Kidney epithelial cell (primary cell): ENCODE data around the gene TIMP3. TPM values are rescaled to one million over a fixed set of nuclear protein-coding genes. Genes with fewer than 3 reads are reported as not detected.
A peak's percentile ranks its signal among the peaks of the same experiment; 100 is the strongest.

Experiments used
- DNase-seq: peaks from one replicate; pipeline ENCODE4 v3.0.0-alpha.2; 2010; ENCODE audit warnings: low read depth
- H3K27me3 ChIP-seq: 2 replicates; pipeline ENCODE4 v1.6.0; 2011; ENCODE audit warnings: low read length; ENCODE audit not compliant: control insufficient read depth, insufficient read depth
- H3K36me3 ChIP-seq: 2 replicates; pipeline ENCODE4 v1.5.1; 2011; ENCODE audit warnings: low read length; ENCODE audit not compliant: control insufficient read depth, insufficient read depth
- H3K4me3 ChIP-seq: 2 replicates; pipeline ENCODE4 v1.5.1; 2011; ENCODE audit warnings: low read depth, mild to moderate bottlenecking, control low read depth, low read length
- CTCF ChIP-seq: IDR thresholded peaks from 2 replicates; pipeline ENCODE4 v1.5.1; 2011; ENCODE audit warnings: mild to moderate bottlenecking, moderate library complexity, low read length, control low read depth, inconsistent platforms; ENCODE audit not compliant: insufficient read depth, poor library complexity, severe bottlenecking
- total RNA-seq: library from RNA; depleted of rRNA; stranded (reverse); fragments of >200 nt; gene quantifications from 2 replicates; pipeline ENCODE4 v1.2.3, GENCODE V29; 2015

TIMP3 gene
- total RNA-seq, 1 donor from 2014 or later = 45.6 TPM

GRCh38 chr22:32897400-32897799, 95.9 kb downstream of the TIMP3 start:
- TF ChIP-seq CTCF = no peak
- peak; percentile 56 for DNase-seq

GRCh38 chr22:32900886-32901635, 99.6 kb downstream of the TIMP3 start:
- Histone ChIP-seq H3K27me3 (no peaks in the 10 kb centered on the region), H3K36me3 (no peaks in the 10 kb centered on the region), H3K4me3 (no peak overlapping the region)
- TF ChIP-seq CTCF = no peak
- DNase-seq = no peak

More at GRCh38 chr22:32897400-32897799, 95.9 kb downstream of the TIMP3 start:
- Histone ChIP-seq H3K27me3 (no peaks in the 10 kb centered on the region), H3K4me3 (no peak overlapping the region), H3K36me3 (no peaks in the 10 kb centered on the region)

- no peak for DNase-seq
- Histone ChIP-seq H3K4me3 (no peak overlapping the region), H3K27me3 (no peaks in the 10 kb centered on the region), H3K36me3 (no peaks in the 10 kb centered on the region)
- peak; percentile 17 for TF ChIP-seq CTCF
Observed at GRCh38 chr22:32901925-32902324, 100.4 kb downstream of the TIMP3 start.

- no peaks in the 10 kb centered on the region for H3K36me3 ChIP-seq
- no peaks in the 10 kb centered on the region for H3K27me3 ChIP-seq
- TF ChIP-seq CTCF = no peak
- no peak for DNase-seq
- H3K4me3 ChIP-seq = no peak overlapping the region
Observed at GRCh38 chr22:32903507-32903906, 102.0 kb downstream of the TIMP3 start.

GRCh38 chr22:32904044-32904443, 102.5 kb downstream of the TIMP3 start:
- no peaks in the 10 kb centered on the region for H3K36me3 ChIP-seq
- TF ChIP-seq CTCF = no peak
- no peak for DNase-seq
- no peaks in the 10 kb centered on the region for H3K27me3 ChIP-seq
- H3K4me3 ChIP-seq = no peak overlapping the region

- H3K27me3 ChIP-seq = no peaks in the 10 kb centered on the region
- no peak for DNase-seq
- TF ChIP-seq CTCF = no peak
- no peaks in the 10 kb centered on the region for H3K36me3 ChIP-seq
- no peak overlapping the region for H3K4me3 ChIP-seq
Observed at GRCh38 chr22:32905400-32905799, 103.9 kb downstream of the TIMP3 start.
